ENCODE data around the gene PWWP2A.

DNA sequence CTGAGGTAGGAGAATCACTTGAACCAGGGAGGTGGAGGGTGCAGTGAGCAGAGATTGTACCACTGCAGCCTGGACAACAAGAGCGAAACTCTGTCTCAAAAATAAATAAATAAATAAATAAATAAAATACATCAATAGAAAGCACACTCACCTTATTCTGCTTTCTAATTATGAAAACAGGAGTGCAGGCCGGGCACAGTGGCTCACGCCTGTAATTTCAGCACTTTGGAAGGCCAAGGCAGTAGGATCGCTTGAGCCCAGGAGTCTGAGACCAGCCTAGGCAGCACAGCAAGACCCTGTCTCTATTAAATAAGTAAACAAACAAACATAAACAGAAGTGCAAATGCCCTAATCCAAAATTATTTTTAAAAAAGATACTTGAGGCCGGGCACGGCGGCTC is 2.3 kb downstream of the PWWP2A start:
- TF ChIP-seq, protein P1, sequence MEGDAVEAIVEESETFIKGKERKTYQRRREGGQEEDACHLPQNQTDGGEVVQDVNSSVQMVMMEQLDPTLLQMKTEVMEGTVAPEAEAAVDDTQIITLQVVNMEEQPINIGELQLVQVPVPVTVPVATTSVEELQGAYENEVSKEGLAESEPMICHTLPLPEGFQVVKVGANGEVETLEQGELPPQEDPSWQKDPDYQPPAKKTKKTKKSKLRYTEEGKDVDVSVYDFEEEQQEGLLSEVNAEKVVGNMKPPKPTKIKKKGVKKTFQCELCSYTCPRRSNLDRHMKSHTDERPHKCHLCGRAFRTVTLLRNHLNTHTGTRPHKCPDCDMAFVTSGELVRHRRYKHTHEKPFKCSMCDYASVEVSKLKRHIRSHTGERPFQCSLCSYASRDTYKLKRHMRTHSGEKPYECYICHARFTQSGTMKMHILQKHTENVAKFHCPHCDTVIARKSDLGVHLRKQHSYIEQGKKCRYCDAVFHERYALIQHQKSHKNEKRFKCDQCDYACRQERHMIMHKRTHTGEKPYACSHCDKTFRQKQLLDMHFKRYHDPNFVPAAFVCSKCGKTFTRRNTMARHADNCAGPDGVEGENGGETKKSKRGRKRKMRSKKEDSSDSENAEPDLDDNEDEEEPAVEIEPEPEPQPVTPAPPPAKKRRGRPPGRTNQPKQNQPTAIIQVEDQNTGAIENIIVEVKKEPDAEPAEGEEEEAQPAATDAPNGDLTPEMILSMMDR (IDR thresholded peaks at IDR 0.05), result no peak
- TF ChIP-seq POLR2AphosphoS5 (IDR thresholded peaks at IDR 0.05), result no peak
